Suppressor macrophage (primary cell): ENCODE results near the gene BFSP1.
A peak's percentile ranks its signal among the peaks of the same experiment; 100 is the strongest.

Source experiments
- DNase-seq, 4 experiments: peaks; one replicate each; pipeline ENCODE4 v3.0.0-alpha.2; 2020 to 2022

The BFSP1 gene

DNA sequence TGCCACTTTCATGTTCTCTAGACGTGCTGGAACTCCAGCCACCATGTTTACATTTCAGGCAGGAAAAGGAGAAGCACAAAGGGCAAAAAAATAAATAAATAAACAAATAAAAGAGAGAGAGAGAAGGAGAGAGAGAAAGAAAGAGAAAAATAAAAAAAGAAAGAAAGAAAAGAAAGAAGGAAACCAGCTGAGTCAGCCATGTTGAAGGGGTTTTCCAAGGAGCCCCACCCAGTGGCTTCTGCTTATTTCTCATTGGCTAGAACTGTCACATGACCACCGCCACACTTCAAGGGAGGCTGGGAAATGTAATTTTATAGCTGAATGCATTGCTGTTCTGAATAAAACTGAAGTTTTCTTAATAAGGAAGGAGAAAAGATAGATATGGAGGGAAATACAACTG is 71.1 kb downstream of the BFSP1 start:
- DNase-seq = peak in 1 of 4 experiments; percentile 9

DNA sequence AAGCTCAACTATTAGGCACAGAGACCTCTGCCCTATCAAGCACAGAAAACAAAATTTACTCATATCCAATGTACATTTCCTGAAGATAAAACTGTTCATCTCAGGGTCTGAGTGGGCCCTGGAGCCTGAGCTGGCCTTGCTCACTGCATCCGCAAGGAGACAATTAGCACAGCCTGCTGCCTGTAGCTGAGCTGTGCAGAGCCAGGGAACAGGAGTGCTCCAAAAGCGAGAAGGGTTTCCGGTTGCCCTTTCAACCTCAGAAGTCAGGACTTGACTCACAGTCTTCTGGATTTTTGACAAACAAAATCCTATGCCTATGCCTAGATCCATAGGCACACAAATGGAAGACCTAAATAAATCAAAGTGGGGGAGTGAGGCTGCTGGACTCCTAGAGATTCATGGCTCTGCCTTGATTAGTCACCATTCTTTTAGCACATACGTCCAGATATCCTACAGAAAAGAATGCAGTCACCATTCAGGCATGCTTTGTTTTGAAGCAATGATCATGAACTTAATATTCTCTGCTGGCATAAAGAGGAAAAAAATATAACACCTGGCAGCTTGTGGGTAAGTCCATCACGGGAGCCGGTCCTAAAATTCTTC is 73.5 kb downstream of the BFSP1 start:
- DNase-seq = no peak

DNA sequence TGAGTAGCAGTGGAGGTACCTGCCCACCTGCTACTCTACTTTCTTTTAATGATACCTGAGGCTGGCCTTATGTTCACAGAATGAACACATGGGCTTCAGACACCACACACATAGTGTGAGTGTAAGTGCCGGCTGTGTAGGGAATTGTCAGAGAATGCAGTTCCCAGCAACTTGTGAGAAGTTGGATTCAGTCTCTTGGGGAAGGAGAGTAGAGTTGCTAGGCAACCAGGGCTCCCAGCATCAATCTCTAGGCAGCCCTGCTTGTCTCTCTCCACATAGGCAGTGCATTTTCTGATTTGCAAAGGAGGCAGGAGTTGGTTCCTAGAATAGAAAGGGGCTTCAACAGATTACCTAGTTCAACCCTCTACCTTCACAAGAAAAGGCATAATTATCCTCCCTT is 74.1 kb downstream of the BFSP1 start:
- DNase-seq = no peak

DNA sequence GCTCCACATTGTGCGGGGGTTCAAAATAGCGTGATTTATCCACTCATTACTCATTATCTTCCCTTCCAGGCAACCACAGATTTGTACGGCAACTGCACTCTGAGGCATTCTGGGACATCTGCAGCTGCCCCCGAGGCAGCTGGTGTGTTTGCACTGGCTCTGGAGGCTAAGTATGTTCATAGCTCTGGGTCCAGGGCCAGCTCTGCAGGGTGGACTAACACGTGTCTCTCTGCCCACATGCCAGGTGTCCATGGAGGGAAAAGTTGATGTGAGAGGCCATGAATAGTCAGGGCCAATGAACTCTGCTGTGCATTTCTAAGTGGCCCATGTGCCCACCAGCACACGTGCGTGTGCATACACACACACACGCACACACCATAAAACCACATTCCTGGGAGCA is 74.9 kb downstream of the BFSP1 start:
- DNase-seq = no peak

DNA sequence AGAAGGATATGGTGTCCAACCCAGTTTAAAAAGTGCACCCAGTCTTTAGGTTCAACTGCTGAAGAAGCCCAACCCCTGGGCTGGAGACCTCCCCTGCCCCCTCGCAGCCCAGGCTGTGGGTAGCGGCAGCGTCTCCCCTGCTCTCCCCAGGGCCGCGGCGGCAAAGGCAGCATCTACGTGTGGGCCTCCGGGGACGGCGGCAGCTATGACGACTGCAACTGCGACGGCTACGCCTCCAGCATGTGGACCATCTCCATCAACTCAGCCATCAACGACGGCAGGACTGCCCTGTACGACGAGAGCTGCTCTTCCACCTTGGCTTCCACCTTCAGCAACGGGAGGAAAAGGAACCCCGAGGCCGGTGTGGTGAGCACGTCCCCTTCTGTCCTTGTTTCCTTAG is 77.6 kb downstream of the BFSP1 start:
- DNase-seq = no peak

DNA sequence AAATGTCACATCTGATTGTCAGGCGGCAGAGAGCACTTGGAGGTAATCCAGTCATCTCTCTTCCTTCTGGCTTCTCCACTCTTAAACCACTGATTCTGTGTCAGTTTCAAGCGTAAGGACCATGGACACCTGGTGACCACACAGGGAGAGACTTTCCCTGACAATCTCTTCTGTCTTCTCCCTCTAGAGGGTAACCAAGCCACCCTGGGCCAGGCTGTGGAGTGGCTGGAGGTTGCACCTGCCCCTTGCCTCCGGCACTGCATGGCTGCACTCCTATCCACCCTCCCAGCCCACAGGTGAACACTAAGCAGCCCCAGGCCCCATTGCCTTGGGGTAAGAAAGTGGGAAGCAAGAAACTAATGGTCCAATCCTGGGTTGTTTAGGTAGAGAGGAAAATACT is 78.7 kb downstream of the BFSP1 start:
- no peak for DNase-seq

DNA sequence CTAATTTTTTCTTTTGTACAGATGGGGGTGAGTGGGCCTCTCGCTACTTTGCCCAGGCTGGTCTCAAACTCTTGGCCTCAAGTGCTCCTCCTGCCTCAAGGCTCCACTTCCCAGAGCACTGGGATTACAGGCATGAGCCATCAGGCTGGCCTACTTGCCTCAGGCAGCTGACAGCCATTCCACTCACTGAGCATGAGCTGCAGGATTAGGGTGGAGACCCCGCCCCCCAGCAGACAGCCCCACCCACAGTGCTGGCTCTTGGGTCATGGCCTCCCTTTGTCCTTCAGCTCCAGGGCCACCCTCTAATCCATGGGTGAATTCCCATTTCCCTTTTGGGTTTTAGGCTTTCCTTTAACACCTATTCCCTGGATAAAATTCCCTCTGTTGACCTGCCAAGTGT is 82.1 kb downstream of the BFSP1 start:
- no peak for DNase-seq

DNA sequence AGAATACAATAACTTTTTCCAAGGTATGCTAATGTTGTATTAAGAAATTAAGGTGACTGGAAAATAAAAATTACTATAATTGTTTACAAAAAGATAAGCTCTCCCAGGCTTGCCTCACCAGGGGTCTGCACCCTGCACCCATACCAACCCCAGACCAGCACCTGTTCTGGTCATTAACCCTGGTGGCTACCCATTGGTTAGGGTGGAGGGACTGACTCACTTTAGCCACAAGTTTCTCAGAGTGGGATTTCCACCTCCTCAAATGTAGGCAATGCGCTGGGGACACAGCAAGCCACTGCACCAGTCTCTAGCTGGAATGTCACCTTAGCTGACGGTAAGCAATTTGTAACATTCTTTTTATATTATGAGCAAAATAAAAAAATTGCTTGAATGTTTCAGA is 83.1 kb downstream of the BFSP1 start:
- DNase-seq = no peak

DNA sequence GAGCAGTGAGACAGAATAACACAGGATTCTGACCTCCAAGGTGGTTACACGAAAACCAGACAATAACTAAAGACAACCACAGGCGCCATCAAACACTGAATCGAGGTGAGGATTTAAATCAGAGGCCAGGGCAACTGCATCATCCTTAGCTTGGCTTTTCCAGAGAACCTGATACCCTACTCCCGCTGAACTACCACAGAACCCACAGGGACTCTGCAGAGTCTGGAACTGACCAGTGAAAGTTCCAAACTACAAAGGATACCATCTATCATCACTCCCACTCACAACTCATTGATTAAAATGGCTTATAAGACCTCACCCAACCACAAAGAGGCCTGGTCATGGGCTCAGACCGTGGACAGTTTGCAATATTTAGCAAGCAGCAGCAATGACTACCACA is 85.0 kb downstream of the BFSP1 start:
- no peak for DNase-seq

DNA sequence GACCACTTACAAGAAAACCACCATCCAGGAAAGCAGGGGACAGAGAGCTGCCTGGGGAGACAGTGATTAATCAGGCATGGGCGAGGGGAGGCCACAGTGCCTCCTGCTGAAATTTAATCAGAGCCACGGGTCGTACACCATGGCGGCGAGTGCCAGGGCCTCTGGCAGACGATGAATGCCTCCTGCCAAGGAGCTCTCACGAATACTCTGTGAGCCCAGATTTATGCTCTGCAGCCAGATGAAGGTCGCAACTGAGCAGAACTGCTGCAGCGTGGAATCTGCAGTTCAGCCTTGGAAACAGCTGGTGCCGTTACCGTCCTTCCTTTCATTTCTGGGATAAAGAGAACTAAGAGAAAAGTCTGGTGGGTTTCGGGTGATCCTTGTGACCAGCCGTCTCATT is 85.6 kb downstream of the BFSP1 start:
- no peak for DNase-seq

DNA sequence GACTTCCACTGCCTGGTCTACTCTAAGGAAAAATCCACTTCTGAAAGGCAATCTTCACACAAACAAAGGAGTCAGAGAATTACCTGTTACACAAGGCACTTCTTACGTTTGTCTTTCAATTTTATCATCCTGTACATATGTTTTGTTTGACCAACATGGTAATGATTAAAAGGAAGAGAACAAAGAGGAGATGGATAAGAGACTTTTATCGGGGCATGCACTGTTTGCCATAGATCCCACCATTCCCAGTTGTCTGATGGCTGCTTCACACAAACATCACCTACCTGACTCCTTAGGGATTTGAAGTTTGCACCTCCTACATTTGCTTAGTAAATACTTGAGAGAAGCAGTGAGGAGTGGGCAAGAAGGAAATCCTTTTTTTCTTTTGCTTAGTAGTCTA is 87.1 kb downstream of the BFSP1 start:
- DNase-seq = no peak
